ENCODE measurements around the gene PAFAH1B1.
"Not testable (repeated sequence)": the region's sequence is repeated elsewhere in the genome, so short reads cannot be mapped to it uniquely, and the experiment has no call there.

The PAFAH1B1 gene

GRCh38 chr17:2636169-2636930 lies 42.9 kb downstream of the PAFAH1B1 start:
- DNase-seq (ENCODE audit: low spot score): no peak

DNA sequence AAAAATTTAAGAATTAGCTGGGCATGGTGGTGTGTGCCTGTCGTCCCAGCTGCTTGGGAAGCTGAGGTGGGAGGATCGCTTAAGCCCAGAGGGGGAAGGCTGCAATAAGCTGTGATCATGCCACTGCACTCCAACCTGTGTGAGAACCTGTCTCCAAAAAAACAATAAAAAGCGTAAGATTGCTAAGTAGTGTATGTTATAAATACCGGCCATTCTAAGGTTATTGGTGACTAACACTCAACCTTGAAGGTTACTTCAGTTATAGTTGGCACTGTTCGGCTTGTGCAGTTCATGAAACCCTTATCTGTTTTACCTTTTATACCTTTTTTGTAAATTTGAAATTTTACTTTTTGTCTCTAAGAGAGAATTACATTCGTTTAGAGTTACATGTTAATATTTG lies 44.0 kb downstream of the PAFAH1B1 start:
- DNase-seq (ENCODE audit: low spot score): no peak

DNA sequence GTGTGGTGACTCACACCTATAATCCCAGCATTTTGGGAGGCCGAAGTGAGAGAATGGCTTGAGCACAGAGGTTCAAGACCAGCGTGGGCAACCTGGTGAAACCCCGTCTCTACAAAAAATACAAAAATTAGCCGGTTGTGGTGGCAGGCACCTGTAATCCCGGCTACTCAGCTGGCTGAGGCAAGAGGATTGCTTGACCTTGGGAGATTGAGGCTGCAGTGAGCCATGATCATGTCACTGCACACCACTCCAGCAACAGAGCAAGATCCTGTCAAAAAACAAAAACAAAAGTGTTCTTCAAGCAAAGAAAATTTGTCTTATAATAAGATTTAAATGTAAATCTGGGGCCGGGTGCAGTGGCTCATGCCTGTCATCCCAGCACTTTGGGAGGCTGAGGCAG lies 51.5 kb downstream of the PAFAH1B1 start:
- DNase-seq (ENCODE audit: low spot score): no peak

DNA sequence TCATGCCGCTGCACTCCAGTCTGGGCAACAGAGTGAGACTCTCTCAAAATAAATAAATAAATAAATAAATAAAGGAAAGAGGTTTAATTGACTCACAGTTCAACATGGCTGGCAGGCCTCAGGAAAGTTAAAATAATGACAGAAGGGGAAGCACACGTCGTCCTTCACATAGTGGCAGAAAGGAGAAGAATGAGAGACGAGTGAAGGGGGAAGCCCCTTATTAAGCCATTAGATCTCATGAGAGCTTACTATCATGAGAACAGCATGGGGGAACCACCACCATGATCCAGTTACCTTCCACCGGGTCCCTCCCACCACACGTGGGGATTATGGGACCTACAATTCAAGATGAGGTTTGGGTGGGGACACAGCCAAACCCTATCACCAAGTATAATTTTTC lies 54.5 kb downstream of the PAFAH1B1 start:
- no peak for DNase-seq (ENCODE audit: low spot score)

DNA sequence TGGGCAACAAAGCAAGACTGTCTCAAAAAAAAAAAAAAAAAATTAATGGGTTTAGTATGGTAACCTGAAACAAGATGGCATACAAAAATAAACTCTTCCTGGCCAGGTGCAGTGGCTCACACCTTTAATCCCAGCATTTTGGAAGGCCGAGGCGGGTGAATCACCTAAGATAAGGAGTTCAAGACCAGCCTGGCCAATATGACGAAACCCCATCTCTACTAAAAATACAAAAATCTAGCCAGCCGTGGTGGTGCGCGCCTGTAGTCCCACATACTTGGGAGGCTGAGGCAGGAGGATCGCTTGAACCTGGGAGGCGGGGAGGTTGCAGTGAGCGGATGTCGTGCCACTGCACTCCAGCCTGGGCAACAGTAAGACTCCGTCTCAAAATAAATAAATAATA lies 55.7 kb downstream of the PAFAH1B1 start:
- DNase-seq (ENCODE audit: low spot score): no peak

- not testable (repeated sequence) for DNase-seq (ENCODE audit: low spot score)
Measured at GRCh38 chr17:2652911-2653310, 59.5 kb downstream of the PAFAH1B1 start.

- DNase-seq (ENCODE audit: low spot score): no peak
Measured at GRCh38 chr17:2655546-2655945, 62.1 kb downstream of the PAFAH1B1 start.

GRCh38 chr17:2656283-2656682 lies 62.8 kb downstream of the PAFAH1B1 start:
- DNase-seq (ENCODE audit: low spot score): no peak

DNA sequence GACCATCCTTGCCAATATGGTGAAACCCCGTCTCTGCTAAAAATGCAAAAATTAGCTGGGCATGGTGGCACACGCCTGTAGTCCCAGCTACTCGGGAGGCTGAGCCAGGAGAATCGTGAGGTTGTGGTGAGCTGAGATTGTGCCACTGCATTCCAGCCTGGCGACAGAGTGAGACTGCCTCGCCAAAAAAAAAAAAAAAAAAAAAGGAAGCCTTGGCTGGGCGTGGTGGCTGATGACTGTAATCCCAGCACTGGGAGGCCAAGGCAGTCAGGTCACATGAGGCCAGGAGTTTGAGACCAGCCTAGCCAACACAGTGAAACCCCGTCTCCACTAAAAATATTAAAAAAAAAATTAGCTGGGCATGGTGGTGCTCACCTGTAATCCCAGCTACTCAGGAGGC lies 65.9 kb downstream of the PAFAH1B1 start:
- not testable (repeated sequence) for DNase-seq (ENCODE audit: low spot score)

- DNase-seq (ENCODE audit: low spot score): not testable (repeated sequence)
Measured at GRCh38 chr17:2660410-2660809, 67.0 kb downstream of the PAFAH1B1 start.

DNA sequence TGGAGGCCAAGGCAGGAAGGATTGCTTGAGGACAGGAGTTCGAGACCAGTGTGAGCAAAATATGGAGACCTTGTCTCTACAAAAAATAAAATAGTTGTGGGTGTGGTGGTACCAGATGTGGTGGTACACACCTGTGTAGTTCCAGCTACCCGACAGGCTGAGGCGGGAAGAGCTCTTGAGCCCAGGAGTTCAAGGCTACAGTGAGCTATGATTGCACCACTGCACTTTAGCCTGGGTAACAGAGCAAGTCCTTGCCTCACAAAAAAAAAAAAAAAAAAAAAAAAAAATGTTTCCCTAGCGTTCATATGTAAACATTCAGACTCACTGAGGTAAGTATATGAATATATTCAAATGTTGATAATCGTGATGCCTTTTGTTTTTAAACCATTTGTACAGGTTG lies 78.6 kb downstream of the PAFAH1B1 start:
- no peak for DNase-seq (ENCODE audit: low spot score)

DNA sequence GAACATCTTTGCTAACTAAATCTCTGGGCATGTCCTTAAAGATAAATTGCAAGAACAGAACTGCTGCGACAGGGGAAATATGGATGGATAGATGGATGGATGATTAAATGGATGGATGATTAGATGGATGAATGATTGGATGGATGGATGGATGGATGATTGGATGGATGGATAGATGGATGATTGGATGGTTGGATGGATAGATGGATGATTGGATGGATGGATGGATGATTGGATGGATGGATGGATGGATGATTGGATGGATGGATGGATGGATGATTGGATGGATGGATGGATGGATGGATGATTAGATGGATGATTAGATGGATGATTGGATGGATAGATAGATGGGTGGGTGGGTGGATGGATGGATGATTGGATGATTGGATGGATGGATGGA lies 85.8 kb downstream of the PAFAH1B1 start:
- not testable (repeated sequence) for DNase-seq (ENCODE audit: low spot score)

- DNase-seq (ENCODE audit: low spot score): no peak
Measured at GRCh38 chr17:2680961-2681360, 87.5 kb downstream of the PAFAH1B1 start.

GRCh38 chr17:2681650-2682049 lies 88.2 kb downstream of the PAFAH1B1 start:
- no peak for DNase-seq (ENCODE audit: low spot score)

- DNase-seq (ENCODE audit: low spot score): no peak
Measured at GRCh38 chr17:2682176-2682938, 88.9 kb downstream of the PAFAH1B1 start.

DNA sequence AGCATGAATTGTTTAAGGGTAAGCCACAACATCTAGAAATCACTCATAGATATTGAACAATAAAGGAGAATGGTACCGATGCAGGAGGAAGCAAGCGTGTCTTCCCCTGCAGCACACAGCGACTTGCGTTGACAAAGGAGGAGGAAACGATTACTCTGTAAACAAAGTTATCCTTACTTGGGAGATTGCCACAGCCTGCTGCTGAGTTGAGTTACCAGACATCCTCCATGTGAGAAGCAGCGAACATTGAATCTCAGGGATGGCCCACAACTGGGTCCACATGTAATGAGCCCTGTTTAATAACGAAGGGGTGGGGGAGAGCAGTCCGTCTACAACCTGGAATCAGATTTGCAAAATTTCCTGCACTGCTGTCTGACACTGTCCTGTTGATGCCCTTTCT lies 90.5 kb downstream of the PAFAH1B1 start:
- DNase-seq (ENCODE audit: low spot score): no peak

DNA sequence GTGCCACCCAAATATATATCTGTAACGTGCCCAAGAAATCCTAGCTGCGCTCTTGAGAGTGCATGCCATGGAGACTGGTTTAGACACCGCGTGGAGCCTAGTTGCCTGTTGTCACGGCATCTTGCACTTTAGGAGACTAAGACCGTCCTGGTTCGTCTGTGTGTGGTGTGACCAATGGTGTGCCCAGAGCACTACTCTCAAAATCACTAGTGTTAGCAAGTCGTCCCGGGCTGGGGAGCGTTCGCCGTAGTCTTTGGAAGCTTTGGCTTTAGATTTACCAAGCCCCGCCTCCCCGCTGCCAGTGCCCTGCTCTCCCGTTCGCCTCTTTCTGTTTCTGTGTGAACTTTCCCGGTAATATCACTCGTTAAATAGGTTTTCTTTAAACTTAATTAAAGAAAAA lies 91.1 kb downstream of the PAFAH1B1 start:
- no peak for DNase-seq (ENCODE audit: low spot score)

DNA sequence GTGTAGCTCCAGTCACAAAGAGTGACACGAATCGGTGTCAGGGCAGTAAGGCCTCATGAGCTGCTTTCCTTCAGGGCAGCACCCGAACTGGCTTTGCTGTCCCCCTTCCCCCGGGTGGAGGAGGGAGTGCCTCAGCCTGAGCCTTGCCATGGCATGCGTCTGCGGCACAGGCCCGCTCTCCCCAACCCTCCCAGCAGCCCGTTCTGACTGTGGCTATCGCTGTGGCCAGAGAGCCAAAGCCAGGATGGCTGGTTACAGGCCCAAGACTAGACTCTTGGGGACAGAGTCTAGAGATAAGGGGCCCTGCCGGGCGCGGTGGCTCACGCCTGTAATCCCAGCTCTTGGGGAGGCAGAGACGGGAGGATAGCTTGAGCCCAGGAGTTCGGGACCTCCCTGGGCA lies 92.2 kb downstream of the PAFAH1B1 start:
- DNase-seq (ENCODE audit: low spot score): no peak

GRCh38 chr17:2687074-2687418 lies 93.6 kb downstream of the PAFAH1B1 start:
- DNase-seq (ENCODE audit: low spot score): no peak

DNA sequence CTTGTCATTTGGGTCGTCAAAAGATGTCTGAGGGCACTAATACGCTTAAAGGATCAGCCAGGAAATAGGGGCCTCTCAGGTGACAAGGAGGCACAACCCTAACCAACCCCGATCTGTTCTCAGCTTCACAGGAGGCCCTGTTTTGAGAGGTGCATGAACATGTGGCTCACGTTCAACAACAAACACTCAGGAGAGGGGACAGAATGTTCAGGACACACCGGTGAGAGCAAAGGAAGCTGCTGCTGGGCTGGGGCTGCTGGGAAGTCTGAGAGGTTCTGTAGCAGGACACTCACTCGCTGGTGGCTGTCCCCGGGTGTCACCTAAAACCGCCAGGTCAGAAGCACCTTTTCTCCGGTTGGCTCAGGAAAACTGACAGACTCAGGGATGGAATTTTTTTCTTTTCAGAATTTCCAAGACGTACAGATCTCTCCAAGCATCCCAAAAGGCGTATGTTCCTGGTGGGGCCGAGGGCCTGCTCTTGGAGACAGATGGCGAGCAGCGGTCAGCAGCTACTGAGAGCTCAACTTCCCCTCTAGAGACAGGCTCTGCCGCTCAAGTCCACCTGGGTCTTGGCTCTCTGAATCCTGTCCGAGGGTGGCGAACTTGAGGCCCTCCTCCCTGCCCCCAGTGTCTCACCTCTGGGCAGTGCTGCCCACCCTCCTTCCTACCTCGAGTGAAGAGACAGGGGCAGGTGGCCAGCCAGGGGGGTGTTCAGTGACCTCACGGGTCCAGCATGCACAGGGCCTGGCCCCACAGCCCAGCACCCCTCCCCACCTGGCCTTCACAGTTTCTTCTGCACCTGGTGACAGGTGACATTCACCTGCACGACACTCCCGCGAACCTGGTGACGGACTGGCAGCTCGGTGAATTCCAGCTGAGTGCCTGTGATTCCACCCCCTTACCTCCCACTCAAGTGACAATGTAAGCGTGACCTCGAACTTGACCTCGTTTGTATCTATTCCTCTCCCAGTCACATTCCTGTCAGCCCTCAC lies 95.2 kb downstream of the PAFAH1B1 start:
- DNase-seq (ENCODE audit: low spot score): no peak

GRCh38 chr17:2689411-2690164 lies 96.1 kb downstream of the PAFAH1B1 start:
- no peak for DNase-seq (ENCODE audit: low spot score)
